ENCODE results near the gene PKIG. TPM values are rescaled to one million over a fixed set of nuclear protein-coding genes. Genes with fewer than 3 reads are reported as not detected.
A peak's percentile ranks its signal among the peaks of the same experiment; 100 is the strongest.

Gene PKIG
- total RNA-seq, 1 donor from 2014 or later = 51.6 TPM

GRCh38 chr20:44571362-44571988 is 10.9 kb upstream of the PKIG start:
- no peaks in the 10 kb centered on the region for H3K36me3 Mint-ChIP-seq

DNA sequence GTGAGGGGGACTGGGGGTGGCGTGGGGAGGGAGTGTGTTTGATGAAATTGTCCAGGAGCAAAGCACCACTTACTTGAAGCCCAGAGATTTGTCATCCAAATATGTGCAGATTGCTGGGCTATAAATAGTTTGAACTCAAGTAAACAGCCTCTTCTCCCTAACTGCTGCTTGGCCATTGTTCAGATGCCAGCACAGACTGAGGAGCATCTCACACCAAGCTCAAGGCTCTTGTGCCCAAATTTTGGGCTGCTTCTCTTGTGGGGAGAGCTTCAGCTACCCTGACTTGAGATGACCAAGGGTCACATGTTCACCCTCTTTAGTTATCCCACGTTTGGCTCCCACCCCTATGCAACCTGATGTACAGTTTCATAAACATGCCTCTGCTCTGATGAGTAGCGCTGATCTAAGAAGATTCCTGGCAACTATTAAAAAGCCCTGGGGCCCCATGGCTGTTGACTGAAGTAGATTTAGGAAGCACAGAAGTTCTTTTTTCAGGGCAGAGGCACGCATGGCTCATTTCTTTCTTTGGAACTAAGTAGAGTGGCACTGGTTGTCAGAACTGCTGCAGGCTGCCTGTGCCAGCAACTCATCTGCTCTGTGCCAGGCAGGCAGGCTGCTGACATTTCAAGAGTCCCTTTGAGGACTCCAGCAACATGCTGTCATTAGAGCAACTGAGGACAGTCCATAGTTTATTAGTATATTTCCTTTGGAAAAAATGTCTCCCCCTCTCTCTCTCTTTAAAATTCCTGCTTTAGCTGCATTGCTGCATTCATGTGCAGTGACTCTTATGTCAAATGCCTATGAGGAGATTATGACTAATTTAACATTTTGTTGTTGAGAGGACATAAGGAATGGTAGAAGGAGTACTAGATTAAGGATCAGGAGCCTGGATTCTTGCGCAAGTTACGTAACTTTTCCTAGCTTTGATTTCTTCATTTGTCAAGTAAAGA is 9.6 kb upstream of the PKIG start:
- no peaks in the 10 kb centered on the region for H3K27me3 Mint-ChIP-seq (ENCODE audit: low read depth)
- H3K4me1 Mint-ChIP-seq = peaks cover 37% of the 10 kb centered on the region
- no peak for DNase-seq (ENCODE audit: low spot score in 2 of 2, unreplicated experiment in 2 of 2)
- H3K36me3 Mint-ChIP-seq = no peaks in the 10 kb centered on the region
- TF ChIP-seq, protein P1, sequence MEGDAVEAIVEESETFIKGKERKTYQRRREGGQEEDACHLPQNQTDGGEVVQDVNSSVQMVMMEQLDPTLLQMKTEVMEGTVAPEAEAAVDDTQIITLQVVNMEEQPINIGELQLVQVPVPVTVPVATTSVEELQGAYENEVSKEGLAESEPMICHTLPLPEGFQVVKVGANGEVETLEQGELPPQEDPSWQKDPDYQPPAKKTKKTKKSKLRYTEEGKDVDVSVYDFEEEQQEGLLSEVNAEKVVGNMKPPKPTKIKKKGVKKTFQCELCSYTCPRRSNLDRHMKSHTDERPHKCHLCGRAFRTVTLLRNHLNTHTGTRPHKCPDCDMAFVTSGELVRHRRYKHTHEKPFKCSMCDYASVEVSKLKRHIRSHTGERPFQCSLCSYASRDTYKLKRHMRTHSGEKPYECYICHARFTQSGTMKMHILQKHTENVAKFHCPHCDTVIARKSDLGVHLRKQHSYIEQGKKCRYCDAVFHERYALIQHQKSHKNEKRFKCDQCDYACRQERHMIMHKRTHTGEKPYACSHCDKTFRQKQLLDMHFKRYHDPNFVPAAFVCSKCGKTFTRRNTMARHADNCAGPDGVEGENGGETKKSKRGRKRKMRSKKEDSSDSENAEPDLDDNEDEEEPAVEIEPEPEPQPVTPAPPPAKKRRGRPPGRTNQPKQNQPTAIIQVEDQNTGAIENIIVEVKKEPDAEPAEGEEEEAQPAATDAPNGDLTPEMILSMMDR (IDR thresholded peaks at IDR 0.05; ENCODE audit: unreplicated experiment) = no peak
- H3K9me3 Mint-ChIP-seq = no peaks in the 10 kb centered on the region
- H3K27ac Mint-ChIP-seq = peak overlapping the region; percentile 97
- peak overlapping the region; percentile 26 for H3K4me3 Mint-ChIP-seq

More at GRCh38 chr20:44571362-44571988, 10.9 kb upstream of the PKIG start:
- peak overlapping the region; percentile 97 for H3K27ac Mint-ChIP-seq
- no peaks in the 10 kb centered on the region for H3K27me3 Mint-ChIP-seq (ENCODE audit: low read depth)
- H3K4me3 Mint-ChIP-seq = no peak overlapping the region
- H3K9me3 Mint-ChIP-seq = no peaks in the 10 kb centered on the region
- TF ChIP-seq, protein P1 (IDR thresholded peaks at IDR 0.05; ENCODE audit: unreplicated experiment) = no peak
- no peak for DNase-seq (ENCODE audit: low spot score in 2 of 2, unreplicated experiment in 2 of 2)
- peaks cover 40% of the 10 kb centered on the region for H3K4me1 Mint-ChIP-seq

- Mint-ChIP-seq H3K9me3 (peaks cover 2% of the 10 kb centered on the region), H3K36me3 (peaks cover 1% of the 10 kb centered on the region), H3K27ac (peak overlapping the region; percentile 97), H3K4me3 (no peak overlapping the region), H3K4me1 (peaks cover 37% of the 10 kb centered on the region), H3K27me3 (ENCODE audit: low read depth) (no peaks in the 10 kb centered on the region)
- TF ChIP-seq, protein P1 (IDR thresholded peaks at IDR 0.05; ENCODE audit: unreplicated experiment) = no peak
- no peak for DNase-seq (ENCODE audit: low spot score in 2 of 2, unreplicated experiment in 2 of 2)
Observed at GRCh38 chr20:44573501-44573869, 8.9 kb upstream of the PKIG start.

DNA sequence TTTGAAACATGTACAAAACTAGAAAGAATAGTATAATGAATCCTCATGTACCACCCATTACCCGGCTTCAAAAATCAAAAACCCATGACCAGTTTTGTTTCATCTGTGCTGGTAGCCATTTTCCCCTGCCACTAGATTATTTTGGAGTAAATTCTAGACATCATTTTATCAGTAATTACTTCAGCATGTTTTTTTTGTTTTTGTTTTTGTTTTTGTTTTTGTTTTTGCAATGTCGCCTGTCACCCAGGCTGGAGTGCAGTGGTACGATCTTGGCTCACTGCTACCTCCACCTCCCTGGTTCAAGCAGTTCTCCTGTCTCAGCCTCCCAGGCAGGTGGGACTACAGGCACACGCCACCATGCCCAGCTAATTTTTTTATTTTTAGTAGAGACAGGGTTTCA is 8.0 kb upstream of the PKIG start:
- peak overlapping the region; percentile 97 for H3K27ac Mint-ChIP-seq
- H3K4me1 Mint-ChIP-seq = peaks cover 38% of the 10 kb centered on the region
- no peak overlapping the region for H3K4me3 Mint-ChIP-seq
- H3K27me3 Mint-ChIP-seq (ENCODE audit: low read depth) = no peaks in the 10 kb centered on the region
- peaks cover 3% of the 10 kb centered on the region for H3K36me3 Mint-ChIP-seq
- peaks cover 4% of the 10 kb centered on the region for H3K9me3 Mint-ChIP-seq
- no peak for DNase-seq (ENCODE audit: low spot score in 2 of 2, unreplicated experiment in 2 of 2)
- TF ChIP-seq, protein P1 (IDR thresholded peaks at IDR 0.05; ENCODE audit: unreplicated experiment) = no peak

- Mint-ChIP-seq H3K9me3 (peaks cover 4% of the 10 kb centered on the region), H3K4me1 (peaks cover 53% of the 10 kb centered on the region), H3K27me3 (ENCODE audit: low read depth) (no peaks in the 10 kb centered on the region), H3K36me3 (peaks cover 3% of the 10 kb centered on the region), H3K4me3 (no peak overlapping the region), H3K27ac (peak overlapping the region; percentile 4)
- DNase-seq (ENCODE audit: low spot score in 2 of 2, unreplicated experiment in 2 of 2) = no peak
- TF ChIP-seq, protein P1 (IDR thresholded peaks at IDR 0.05; ENCODE audit: unreplicated experiment) = no peak
Observed at GRCh38 chr20:44576297-44576696, 6.1 kb upstream of the PKIG start.

Data from mesothelial cell of epicardium (in vitro differentiated cells).